Lower leg skin (tissue), 3 donors: Measurements from ENCODE around the gene COPG1.

Experiments
- CTCF ChIP-seq, 3 donors: fragments of 450-650 bp; IDR thresholded peaks; one replicate each; pipeline ENCODE4 v1.5.1; 2016; ENCODE audit warnings: antibody characterized with exemption in 3 of 3, mild to moderate bottlenecking in 3 of 3, moderate library complexity in 2 of 3
- POLR2A ChIP-seq, 2 donors: fragments of 450-650 bp; IDR thresholded peaks; one replicate each; pipeline ENCODE4 v1.6.1; 2016 to 2017; ENCODE audit warnings: antibody characterized with exemption in 2 of 2, mild to moderate bottlenecking in 1 of 2, moderate library complexity in 1 of 2

- TF ChIP-seq CTCF (IDR thresholded peaks at IDR 0.05) (no peak), POLR2A (IDR thresholded peaks at IDR 0.05) (no peak)
These were observed 63.4 kb downstream of the COPG1 start for GRCh38 chr3:129312671-129313414.
